IMR-90 (cell line): ENCODE measurements around the gene RAP1GAP2. TPM values are rescaled to one million over a fixed set of nuclear protein-coding genes. Genes with fewer than 3 reads are reported as not detected.

ENCODE experiments used
- ATAC-seq: fragments of 200-7000 bp; cut with Tn5 transposase; 2 replicates; pipeline ENCODE4 v1.9.1; 2020; ENCODE audit warnings: low read depth, mild to moderate bottlenecking, moderate library complexity
- BruUV-seq: library from RNA; stranded (reverse); fragments of 400-500 nt; replicated peaks from 2 replicates; lab custom pipeline; 2021; lab: Mats Ljungman, UMichigan
- CTCF ChIA-PET: fragments of 300-600 bp; formaldehyde crosslinking; extraction: SDS; loops from one replicate; lab custom pipeline; 2021; ENCODE audit warnings: antibody characterized with exemption; lab: Yijun Ruan, JAX
- POLR2A ChIA-PET: fragments of 300-600 bp; sonication (Branson Sonifier 250); formaldehyde crosslinking; loops from one replicate; lab custom pipeline; 2022; ENCODE audit warnings: antibody characterized with exemption; ENCODE audit not compliant: unreplicated experiment; lab: Charles Lee
- DNase-seq: peaks from one replicate; pipeline ENCODE4 v3.0.0; 2013
- H2AFZ ChIP-seq: replicated peaks from 2 replicates; pipeline ENCODE3; 2013; ENCODE audit warnings: low read length, mild to moderate bottlenecking; ENCODE audit not compliant: poor library complexity
- H2AK5ac ChIP-seq: 2 replicates; pipeline ENCODE4 v1.6.1; 2013; ENCODE audit warnings: low read depth, low read length, inconsistent platforms
- H2AK9ac ChIP-seq: replicated peaks from 2 replicates; pipeline ENCODE3; 2013; ENCODE audit warnings: mild to moderate bottlenecking, low read depth, low read length, moderate library complexity; ENCODE audit not compliant: poor library complexity
- H2BK120ac ChIP-seq: 2 replicates; pipeline ENCODE4 v1.6.1; 2013; ENCODE audit warnings: low read depth, low read length, inconsistent platforms
- H2BK15ac ChIP-seq: 3 replicates; pipeline ENCODE4 v1.6.1; 2013; ENCODE audit warnings: low read depth, low read length, inconsistent platforms
- H2BK20ac ChIP-seq: 2 replicates; pipeline ENCODE4 v1.6.1; 2013; ENCODE audit warnings: low read depth, mild to moderate bottlenecking, inconsistent platforms, low read length, moderate library complexity
- H2BK5ac ChIP-seq: 2 replicates; pipeline ENCODE4 v1.6.1; 2013; ENCODE audit warnings: mild to moderate bottlenecking, low read depth, low read length, inconsistent platforms; ENCODE audit not compliant: poor library complexity, severe bottlenecking
- H3K14ac ChIP-seq: replicated peaks from 2 replicates; pipeline ENCODE4 v1.6.1; 2013; ENCODE audit warnings: low read depth, low read length, inconsistent platforms
- H3K18ac ChIP-seq: 2 replicates; pipeline ENCODE4 v1.6.1; 2013; ENCODE audit warnings: low read depth, low read length, control low read depth
- H3K23ac ChIP-seq: 2 replicates; pipeline ENCODE4 v1.6.1; 2013; ENCODE audit warnings: low read depth, low read length, inconsistent platforms
- H3K27ac ChIP-seq: 2 replicates; pipeline ENCODE4 v1.5.1; 2013; ENCODE audit warnings: mild to moderate bottlenecking, control low read depth, low read length; ENCODE audit not compliant: insufficient read depth
- H3K27me3 ChIP-seq: 2 replicates; pipeline ENCODE4 v1.6.1; 2013; ENCODE audit warnings: low read length; ENCODE audit not compliant: control insufficient read depth, insufficient read depth
- H3K36me3 ChIP-seq: 2 replicates; pipeline ENCODE4 v1.6.1; 2013; ENCODE audit warnings: low read length, mixed read lengths; ENCODE audit not compliant: control insufficient read depth, insufficient read depth
- H3K4ac ChIP-seq: 2 replicates; pipeline ENCODE4 v1.6.1; 2013; ENCODE audit warnings: low read depth, low read length, inconsistent platforms
- H3K4me1 ChIP-seq: 2 replicates; pipeline ENCODE4 v1.6.1; 2013; ENCODE audit warnings: low read length, mixed read lengths; ENCODE audit not compliant: control insufficient read depth, insufficient read depth
- H3K4me2 ChIP-seq: 2 replicates; pipeline ENCODE4 v1.6.1; 2013; ENCODE audit warnings: low read depth, mild to moderate bottlenecking, control low read depth, low read length, moderate library complexity
- H3K4me3 ChIP-seq: 2 replicates; pipeline ENCODE4 v1.5.1; 2013; ENCODE audit warnings: low read depth, mild to moderate bottlenecking, control low read depth, low read length, moderate library complexity; ENCODE audit not compliant: insufficient read depth
- H3K56ac ChIP-seq: 2 replicates; pipeline ENCODE4 v1.6.1; 2013; ENCODE audit warnings: low read length, inconsistent platforms; ENCODE audit not compliant: insufficient read depth; ENCODE audit errors: extremely low read depth
- H3K79me1 ChIP-seq, 2 experiments: 2 replicates each; pipeline ENCODE4 v1.6.1; 2013; ENCODE audit warnings: low read length in 2 of 2, inconsistent platforms in 1 of 2, low read depth in 1 of 2
- H3K9ac ChIP-seq: 2 replicates; pipeline ENCODE4 v1.6.1; 2013; ENCODE audit warnings: low read depth, low read length, control low read depth
- H3K9me1 ChIP-seq: 2 replicates; pipeline ENCODE4 v1.6.1; 2013; ENCODE audit warnings: low read length, inconsistent platforms; ENCODE audit not compliant: insufficient read depth
- H3K9me3 ChIP-seq: 2 replicates; pipeline ENCODE4 v1.6.1; 2013; ENCODE audit warnings: low read length; ENCODE audit not compliant: control insufficient read depth, insufficient read depth
- H4K20me1 ChIP-seq: 2 replicates; pipeline ENCODE4 v1.6.1; 2013; ENCODE audit warnings: low read length, inconsistent platforms; ENCODE audit not compliant: insufficient read depth
- H4K5ac ChIP-seq: 2 replicates; pipeline ENCODE4 v1.6.1; 2013; ENCODE audit warnings: mild to moderate bottlenecking, low read depth, low read length, control low read depth
- H4K8ac ChIP-seq, 2 experiments: 2 replicates each; pipeline ENCODE4 v1.6.1; 2013; ENCODE audit warnings: low read depth in 2 of 2, low read length in 2 of 2, control low read depth in 1 of 2, inconsistent platforms in 1 of 2
- H4K91ac ChIP-seq: 2 replicates; pipeline ENCODE4 v1.6.1; 2013; ENCODE audit warnings: low read depth, low read length, inconsistent platforms; ENCODE audit not compliant: insufficient read depth
- MXI1 ChIP-seq: IDR thresholded peaks from 2 replicates; pipeline ENCODE4 v1.6.1; 2012; ENCODE audit warnings: low read depth, mild to moderate bottlenecking, low read length, moderate library complexity, borderline replicate concordance
- WGBS, 2 experiments: methylation state at CpG; one replicate each; pipeline versions ENCODE4 v1.1.5 to v1.1.7; 2013; ENCODE audit warnings: missing lambda C conversion rate in 2 of 2; ENCODE audit not compliant: insufficient read length in 1 of 2; ENCODE audit errors: extremely low coverage in 2 of 2; 5-methylcytosine and 5-hydroxymethylcytosine counted together
- dilution Hi-C: fragments of 300-500 bp; cut with HindIII; formaldehyde crosslinking; loops from one replicate; pipeline ENCODE4 v1.14.3; 2018; ENCODE audit warnings: low sequenced_read_pairs; ENCODE audit not compliant: unreplicated experiment
- in situ Hi-C: fragments of 300-500 bp; cut with MboI; formaldehyde crosslinking; loops from 3 replicates; pipeline ENCODE4 v1.14.3; 2019; ENCODE audit warnings: low sequenced_read_pairs, inconsistent platforms, mixed read lengths
- intact Hi-C: fragments of 100-400 bp; cut with micrococcal nuclease; formaldehyde crosslinking; loops from 2 replicates; pipeline ENCODE4 v1.10.0; 2022
- polyA plus RNA-seq, 3 experiments: library from polyadenylated mRNA; depleted of rRNA; stranded (reverse); fragments of >200 nt; gene quantifications; 2 replicates each; pipeline ENCODE4 v1.2.3, GENCODE V29; 2012; ENCODE audit warnings: low replicate concordance in 1 of 3
- total RNA-seq: library from RNA; depleted of rRNA; stranded (reverse); fragments of >200 nt; gene quantifications from 2 replicates; pipeline ENCODE4 v1.2.3, GENCODE V29; 2012

The RAP1GAP2 gene
- total and polyA plus RNA-seq, 2 of the 4 experiments (the other 2 are of a cell fraction), result 5.7 to 7.5 TPM

DNA sequence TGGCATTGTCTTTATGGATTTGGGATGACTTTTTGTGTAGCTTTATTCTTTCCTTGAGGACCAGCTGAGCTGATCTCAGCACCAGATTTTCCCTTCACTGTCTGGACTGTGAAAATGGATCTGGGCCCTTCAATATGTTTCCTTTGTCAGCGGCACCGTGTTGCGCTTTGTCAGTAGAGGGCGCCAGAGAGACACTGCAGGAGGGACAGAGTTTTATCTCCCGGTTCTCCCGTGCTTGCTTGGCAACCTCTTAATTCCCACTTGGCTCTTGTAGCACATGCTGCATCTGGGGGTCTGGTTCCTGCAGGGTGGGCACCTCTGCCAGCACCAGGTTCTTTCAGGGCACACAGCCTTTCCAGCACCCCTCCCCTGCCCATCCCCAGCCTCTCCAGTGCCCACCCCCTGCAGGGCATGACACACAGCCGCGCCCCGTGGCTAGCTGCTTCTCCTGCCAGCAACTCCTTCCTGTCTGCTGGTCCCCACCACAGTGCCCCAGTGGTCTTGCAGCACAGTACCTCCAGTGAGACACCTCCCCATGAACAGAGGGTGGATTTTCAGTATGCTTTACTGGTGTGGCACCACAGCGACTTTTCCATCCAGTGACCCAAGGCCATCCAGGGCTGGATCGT lies 247.6 kb downstream of the RAP1GAP2 start:
- H4K5ac ChIP-seq, result no peak overlapping the region
- no peaks in the 10 kb centered on the region for H3K9me1 ChIP-seq
- H3K9me3 ChIP-seq, result peaks cover 12% of the 10 kb centered on the region
- no peak overlapping the region for H3K18ac ChIP-seq
- no peak overlapping the region for H2BK20ac ChIP-seq
- H3K79me1 ChIP-seq, result no peaks in the 10 kb centered on the region
- in situ Hi-C loops, result loop anchor here (10.0 to 25.0 kb wide), 2 partner anchors 601 to 768 kb away; partner anchors contain the start of gene ITGAE
- no peaks in the 10 kb centered on the region for H3K4me1 ChIP-seq
- H2BK120ac ChIP-seq, result no peak overlapping the region
- H2AK5ac ChIP-seq, result no peak overlapping the region
- H3K4me2 ChIP-seq, result no peak overlapping the region
- CTCF ChIA-PET, result no interaction called here
- WGBS, 2 experiments, result 45% methylated on average over 4 of the region's 11 CpGs; no CpG with 5 or more reads in 1 of the 2 experiments
- no peak for TF ChIP-seq MXI1
- dilution Hi-C loops, result no loop called here
- no peak overlapping the region for H2AK9ac ChIP-seq
- no TSS peak for BruUV-seq
- no peak overlapping the region for H3K4me3 ChIP-seq
- ATAC-seq (no peak), DNase-seq (no peak)
- H3K36me3 ChIP-seq, result no peaks in the 10 kb centered on the region
- no peak overlapping the region for H3K23ac ChIP-seq
- POLR2A ChIA-PET, result no interaction called here
- no peak overlapping the region for H3K27ac ChIP-seq
- no peaks in the 10 kb centered on the region; the same call in 1 of the 2 replicates for H4K20me1 ChIP-seq
- no peak overlapping the region for H3K14ac ChIP-seq
- H2BK15ac ChIP-seq, result no peak overlapping the region
- H3K4ac ChIP-seq, result no peak overlapping the region
- no peak overlapping the region for H3K9ac ChIP-seq
- H4K8ac ChIP-seq, result no peak overlapping the region
- no peak overlapping the region for H2AFZ ChIP-seq
- no peak overlapping the region for H4K91ac ChIP-seq
- no peak overlapping the region for H3K56ac ChIP-seq
- intact Hi-C loops, result loop anchor here (10.0 kb wide), 1 partner anchor 691 kb away; no protein-coding TSS in a partner anchor
- H2BK5ac ChIP-seq, result no peak overlapping the region
- H3K27me3 ChIP-seq, result no peaks in the 10 kb centered on the region; the same call in 1 of the 2 replicates
